IPS DF 4.7 (cell line): ENCODE measurements around the gene OXER1.

Source experiments
- DNase-seq: peaks from one replicate; pipeline ENCODE4 v3.0.0-alpha.2; 2013; ENCODE audit warnings: low spot score; ENCODE audit errors: extremely low read depth

OXER1 gene

GRCh38 chr2:42794271-42795046 lies 30.5 kb upstream of the OXER1 start:
- DNase-seq = no peak

- DNase-seq = no peak
Observed at GRCh38 chr2:42793334-42794270, 29.7 kb upstream of the OXER1 start.

GRCh38 chr2:42792583-42793333 lies 28.8 kb upstream of the OXER1 start, which contains the start of gene HAAO:
HAAO (minus strand) TSS chr2:42792583; CDS start chr2:42792536, 47 bp downstream.
- DNase-seq = no peak

- no peak for DNase-seq
Observed at GRCh38 chr2:42792087-42792582, 28.2 kb upstream of the OXER1 start.

GRCh38 chr2:42791606-42792005 lies 27.7 kb upstream of the OXER1 start:
- DNase-seq = no peak

- DNase-seq = no peak
Observed at GRCh38 chr2:42789751-42790150, 25.8 kb upstream of the OXER1 start.

- DNase-seq = no peak
Observed at GRCh38 chr2:42788882-42789281, 24.9 kb upstream of the OXER1 start.

- DNase-seq = no peak
Observed at GRCh38 chr2:42788478-42788793, 24.5 kb upstream of the OXER1 start.

- no peak for DNase-seq
Observed at GRCh38 chr2:42787788-42788477, 24.0 kb upstream of the OXER1 start.

GRCh38 chr2:42787424-42787787 lies 23.5 kb upstream of the OXER1 start:
- DNase-seq = no peak

GRCh38 chr2:42786561-42787345 lies 22.8 kb upstream of the OXER1 start:
- DNase-seq = no peak

- no peak for DNase-seq
Observed at GRCh38 chr2:42784204-42784880, 20.4 kb upstream of the OXER1 start.

GRCh38 chr2:42783511-42783910 lies 19.6 kb upstream of the OXER1 start:
- no peak for DNase-seq

- no peak for DNase-seq
Observed at GRCh38 chr2:42781181-42781580, 17.2 kb upstream of the OXER1 start.

GRCh38 chr2:42777883-42778805 lies 14.2 kb upstream of the OXER1 start:
- DNase-seq = no peak

- DNase-seq = no peak
Observed at GRCh38 chr2:42775810-42776209, 11.9 kb upstream of the OXER1 start.

GRCh38 chr2:42775186-42775585 lies 11.3 kb upstream of the OXER1 start:
- DNase-seq = no peak

- no peak for DNase-seq
Observed at GRCh38 chr2:42771546-42772153, 7.7 kb upstream of the OXER1 start.
